Progenitor cell of endocrine pancreas (in vitro differentiated cells): ENCODE results near the gene HYI. TPM values are rescaled to one million over a fixed set of nuclear protein-coding genes. Genes with fewer than 3 reads are reported as not detected.

ENCODE experiments used
- DNase-seq: peaks from one replicate; pipeline ENCODE4 v3.0.0; 2021; ENCODE audit warnings: low spot score; ENCODE audit not compliant: unreplicated experiment
- H3K27ac Mint-ChIP-seq: 2 replicates; pipeline ENCODE4 v1.8.0; 2021; ENCODE audit warnings: mild to moderate bottlenecking, moderate library complexity, mixed read lengths
- H3K27me3 Mint-ChIP-seq: 2 replicates; pipeline ENCODE4 v1.8.0; 2021; ENCODE audit warnings: mixed read lengths
- H3K36me3 Mint-ChIP-seq: 2 replicates; pipeline ENCODE4 v1.8.0; 2022; ENCODE audit warnings: mixed read lengths; ENCODE audit not compliant: insufficient read depth
- H3K4me1 Mint-ChIP-seq: 2 replicates; pipeline ENCODE4 v1.8.0; 2021; ENCODE audit warnings: low read depth, mixed read lengths
- H3K4me3 Mint-ChIP-seq: 2 replicates; pipeline ENCODE4 v1.8.0; 2021; ENCODE audit warnings: low read depth, mild to moderate bottlenecking, moderate library complexity, mixed read lengths
- H3K9me3 Mint-ChIP-seq: 2 replicates; pipeline ENCODE4 v1.8.0; 2021; ENCODE audit warnings: low read depth, mixed read lengths
- total RNA-seq: library from RNA; stranded (reverse); gene quantifications from 2 replicates; pipeline ENCODE4 v1.2.1, GENCODE V29; 2021
- TF ChIP-seq, protein P1 (sequence below): fragments of 200-600 bp; sonication (generic); IDR thresholded peaks from one replicate; pipeline ENCODE4 v1.5.0; 2021; ENCODE audit warnings: antibody characterized with exemption, mild to moderate bottlenecking; ENCODE audit not compliant: unreplicated experiment

Gene HYI
- total RNA-seq, 1 donor from 2014 or later, result 52.4 TPM

DNA sequence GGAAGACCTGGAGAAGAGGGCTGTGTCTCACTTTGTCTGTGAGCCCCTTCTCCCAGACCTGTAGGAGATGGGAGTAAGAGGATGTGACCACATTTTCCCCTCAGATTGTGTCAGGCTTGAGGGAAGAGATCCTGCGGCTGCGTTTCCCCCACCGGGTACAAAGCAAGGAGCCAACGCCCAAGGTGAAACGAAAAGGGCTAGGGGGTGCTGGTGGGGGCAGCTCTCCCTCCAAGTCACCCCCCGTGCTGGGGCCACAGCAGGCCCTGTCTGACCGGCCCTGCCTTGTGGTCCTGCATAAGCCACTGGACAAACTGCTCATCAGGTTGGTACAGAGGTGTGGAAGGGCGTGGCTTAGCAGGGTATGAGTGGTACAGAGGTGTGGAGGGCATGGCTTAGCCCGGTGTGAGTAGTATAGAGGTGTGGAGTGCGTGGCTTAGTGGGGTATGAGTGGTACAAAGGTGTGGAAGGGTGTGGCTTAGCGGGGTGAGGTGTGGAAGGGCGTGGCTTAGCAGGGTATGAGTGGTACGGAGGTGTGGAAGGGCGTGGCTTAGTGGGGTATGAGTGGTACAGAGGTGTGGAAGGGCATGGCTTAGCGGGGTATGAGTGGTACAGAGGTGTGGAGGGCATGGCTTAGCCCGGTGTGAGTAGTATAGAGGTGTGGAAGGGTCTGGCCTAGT is 30.6 kb downstream of the HYI start:
- Mint-ChIP-seq H3K4me1 (no peaks in the 10 kb centered on the region), H3K4me3 (no peak overlapping the region), H3K27me3 (no peaks in the 10 kb centered on the region), H3K36me3 (peaks cover 10% of the 10 kb centered on the region), H3K27ac (no peak overlapping the region), H3K9me3 (no peaks in the 10 kb centered on the region)
- no peak for DNase-seq
- TF ChIP-seq, protein P1, sequence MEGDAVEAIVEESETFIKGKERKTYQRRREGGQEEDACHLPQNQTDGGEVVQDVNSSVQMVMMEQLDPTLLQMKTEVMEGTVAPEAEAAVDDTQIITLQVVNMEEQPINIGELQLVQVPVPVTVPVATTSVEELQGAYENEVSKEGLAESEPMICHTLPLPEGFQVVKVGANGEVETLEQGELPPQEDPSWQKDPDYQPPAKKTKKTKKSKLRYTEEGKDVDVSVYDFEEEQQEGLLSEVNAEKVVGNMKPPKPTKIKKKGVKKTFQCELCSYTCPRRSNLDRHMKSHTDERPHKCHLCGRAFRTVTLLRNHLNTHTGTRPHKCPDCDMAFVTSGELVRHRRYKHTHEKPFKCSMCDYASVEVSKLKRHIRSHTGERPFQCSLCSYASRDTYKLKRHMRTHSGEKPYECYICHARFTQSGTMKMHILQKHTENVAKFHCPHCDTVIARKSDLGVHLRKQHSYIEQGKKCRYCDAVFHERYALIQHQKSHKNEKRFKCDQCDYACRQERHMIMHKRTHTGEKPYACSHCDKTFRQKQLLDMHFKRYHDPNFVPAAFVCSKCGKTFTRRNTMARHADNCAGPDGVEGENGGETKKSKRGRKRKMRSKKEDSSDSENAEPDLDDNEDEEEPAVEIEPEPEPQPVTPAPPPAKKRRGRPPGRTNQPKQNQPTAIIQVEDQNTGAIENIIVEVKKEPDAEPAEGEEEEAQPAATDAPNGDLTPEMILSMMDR, result no peak

DNA sequence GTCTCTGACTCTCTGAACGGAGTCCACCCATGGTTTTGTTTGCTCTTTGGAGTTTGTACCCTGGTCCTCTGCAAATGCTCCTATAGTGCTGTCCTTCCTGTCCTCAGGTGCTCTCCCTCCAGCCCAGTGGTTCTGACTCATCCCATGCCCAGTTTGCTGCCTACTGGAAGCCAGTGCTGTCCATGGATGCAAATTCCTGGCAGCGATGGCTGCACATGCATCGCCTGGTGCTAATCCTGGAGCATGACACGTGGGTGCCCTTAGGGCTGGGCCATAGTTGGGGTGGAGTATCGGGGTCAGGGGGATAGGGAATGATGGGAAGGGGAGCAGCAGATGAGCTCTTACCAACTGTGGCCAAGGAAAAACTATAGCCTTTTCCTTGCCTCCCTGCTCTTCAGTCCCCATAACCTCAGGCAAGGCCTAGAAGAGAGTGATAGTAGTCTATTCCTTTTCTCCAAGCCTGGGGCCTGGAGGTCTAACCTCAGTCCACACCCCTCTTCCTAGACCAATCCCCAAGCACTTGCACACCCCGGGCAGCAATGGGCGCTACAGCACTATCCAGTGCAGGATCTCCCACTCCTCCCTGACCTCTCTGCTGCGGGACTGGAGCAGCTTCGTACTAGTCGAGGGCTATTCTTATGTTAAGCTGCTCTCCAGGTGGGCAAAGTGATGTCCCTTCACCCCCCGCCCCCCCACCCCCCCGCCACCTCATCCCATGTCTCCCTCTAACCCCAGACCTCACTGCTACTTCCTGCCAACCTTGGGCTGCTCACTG is 31.6 kb downstream of the HYI start:
- no peak overlapping the region for H3K4me3 Mint-ChIP-seq
- no peak for DNase-seq
- no peaks in the 10 kb centered on the region for H3K27me3 Mint-ChIP-seq
- H3K36me3 Mint-ChIP-seq, result peaks cover 10% of the 10 kb centered on the region
- no peak overlapping the region for H3K27ac Mint-ChIP-seq
- H3K4me1 Mint-ChIP-seq, result no peaks in the 10 kb centered on the region
- no peaks in the 10 kb centered on the region for H3K9me3 Mint-ChIP-seq
- TF ChIP-seq, protein P1, result no peak

DNA sequence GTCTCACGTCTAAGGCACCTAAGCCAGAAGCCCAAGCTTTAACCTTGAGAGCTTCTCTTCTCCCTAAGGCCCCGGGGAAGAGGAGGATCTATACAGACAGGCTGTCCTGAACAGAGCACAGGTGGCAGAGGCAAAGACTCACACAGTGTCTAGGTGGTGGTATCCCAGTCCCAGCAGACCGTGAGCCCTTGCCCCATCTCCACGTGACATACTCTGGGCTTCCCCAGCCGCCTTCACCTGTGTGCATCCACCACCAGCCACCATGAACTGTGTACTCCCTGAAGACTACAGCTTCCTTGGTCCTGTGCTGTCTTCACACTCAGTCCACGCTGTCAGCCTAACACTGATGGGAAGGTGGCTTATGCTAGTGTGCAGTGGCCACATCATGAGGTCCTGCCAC is 32.3 kb downstream of the HYI start:
- TF ChIP-seq, protein P1, result no peak
- no peaks in the 10 kb centered on the region for H3K27me3 Mint-ChIP-seq
- no peak for DNase-seq
- peaks cover 6% of the 10 kb centered on the region for H3K36me3 Mint-ChIP-seq
- H3K9me3 Mint-ChIP-seq, result no peaks in the 10 kb centered on the region
- H3K4me3 Mint-ChIP-seq, result no peak overlapping the region
- no peak overlapping the region for H3K27ac Mint-ChIP-seq
- no peaks in the 10 kb centered on the region for H3K4me1 Mint-ChIP-seq

DNA sequence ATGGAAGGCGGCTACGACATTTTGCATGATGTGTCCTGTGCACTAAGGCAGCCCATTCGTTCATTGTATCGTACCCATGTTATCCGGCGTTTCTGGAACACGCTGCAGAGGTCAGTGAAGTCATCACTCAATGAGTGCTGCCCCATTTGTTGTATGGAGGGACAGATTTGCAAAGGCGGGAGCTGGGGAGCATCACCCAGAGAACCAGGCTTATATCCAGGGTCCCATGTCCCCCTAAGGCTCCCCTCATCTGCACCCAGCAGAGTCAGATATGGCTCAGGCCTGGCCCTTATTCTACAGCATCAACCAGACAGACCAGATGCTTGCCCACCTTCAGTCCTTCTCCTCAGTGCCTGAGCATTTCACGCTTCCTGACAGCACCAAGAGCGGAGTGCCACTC is 32.9 kb downstream of the HYI start:
- H3K27me3 Mint-ChIP-seq, result no peaks in the 10 kb centered on the region
- peaks cover 6% of the 10 kb centered on the region for H3K36me3 Mint-ChIP-seq
- no peaks in the 10 kb centered on the region for H3K4me1 Mint-ChIP-seq
- TF ChIP-seq, protein P1, result no peak
- no peak overlapping the region for H3K27ac Mint-ChIP-seq
- no peak overlapping the region for H3K4me3 Mint-ChIP-seq
- H3K9me3 Mint-ChIP-seq, result no peaks in the 10 kb centered on the region
- DNase-seq, result no peak

DNA sequence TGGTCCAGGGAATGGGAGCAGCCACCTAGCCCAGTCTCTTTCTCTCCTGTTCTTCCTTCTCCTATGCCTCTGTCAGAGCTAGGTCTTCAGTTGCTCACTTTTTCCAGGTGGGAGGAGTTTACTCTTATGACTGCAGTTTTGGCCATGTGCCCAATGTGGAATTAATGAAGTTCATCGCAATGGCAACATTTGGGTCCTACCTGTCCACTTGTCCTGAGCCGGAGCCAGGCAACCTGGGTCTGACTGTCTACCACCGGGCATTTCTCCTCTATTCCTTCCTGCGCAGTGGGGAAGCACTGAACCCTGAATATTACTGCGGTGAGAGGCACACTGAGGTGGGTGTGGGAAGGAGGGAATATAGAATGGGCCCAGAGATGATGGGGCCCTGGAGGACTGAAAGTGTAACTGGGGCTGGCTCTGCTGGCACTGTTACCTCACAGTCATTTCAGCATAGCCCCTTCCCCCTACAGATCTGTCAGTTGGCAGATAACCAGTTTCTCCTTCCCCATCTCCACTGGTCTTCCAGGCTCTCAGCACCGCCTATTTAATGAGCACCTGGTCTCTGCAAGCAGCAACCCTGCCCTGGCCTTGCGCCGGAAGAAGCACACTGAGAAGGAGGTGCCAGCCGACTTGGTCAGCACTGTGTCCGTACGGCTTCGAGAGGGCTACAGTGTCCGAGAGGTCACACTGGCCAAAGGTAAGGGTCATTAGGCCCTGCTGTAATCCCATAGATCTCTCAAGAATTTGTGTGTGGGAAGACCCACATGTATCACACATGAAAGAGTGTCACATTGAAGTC is 33.9 kb downstream of the HYI start:
- H3K9me3 Mint-ChIP-seq, result no peaks in the 10 kb centered on the region
- H3K27me3 Mint-ChIP-seq, result no peaks in the 10 kb centered on the region
- TF ChIP-seq, protein P1, result no peak
- no peak for DNase-seq
- peaks cover 9% of the 10 kb centered on the region for H3K36me3 Mint-ChIP-seq
- H3K4me1 Mint-ChIP-seq, result no peaks in the 10 kb centered on the region
- H3K4me3 Mint-ChIP-seq, result no peak overlapping the region
- no peak overlapping the region for H3K27ac Mint-ChIP-seq
